Medulla oblongata (tissue), 1 donor: ENCODE measurements around the gene IGSF21.
"Not testable (repeated sequence)": the region's sequence is repeated elsewhere in the genome, so short reads cannot be mapped to it uniquely, and the experiment has no call there.

Source experiments
- DNase-seq: peaks from one replicate; pipeline ENCODE4 v3.0.0-alpha.2; 2015; ENCODE audit errors: extremely low spot score

Gene IGSF21

DNA sequence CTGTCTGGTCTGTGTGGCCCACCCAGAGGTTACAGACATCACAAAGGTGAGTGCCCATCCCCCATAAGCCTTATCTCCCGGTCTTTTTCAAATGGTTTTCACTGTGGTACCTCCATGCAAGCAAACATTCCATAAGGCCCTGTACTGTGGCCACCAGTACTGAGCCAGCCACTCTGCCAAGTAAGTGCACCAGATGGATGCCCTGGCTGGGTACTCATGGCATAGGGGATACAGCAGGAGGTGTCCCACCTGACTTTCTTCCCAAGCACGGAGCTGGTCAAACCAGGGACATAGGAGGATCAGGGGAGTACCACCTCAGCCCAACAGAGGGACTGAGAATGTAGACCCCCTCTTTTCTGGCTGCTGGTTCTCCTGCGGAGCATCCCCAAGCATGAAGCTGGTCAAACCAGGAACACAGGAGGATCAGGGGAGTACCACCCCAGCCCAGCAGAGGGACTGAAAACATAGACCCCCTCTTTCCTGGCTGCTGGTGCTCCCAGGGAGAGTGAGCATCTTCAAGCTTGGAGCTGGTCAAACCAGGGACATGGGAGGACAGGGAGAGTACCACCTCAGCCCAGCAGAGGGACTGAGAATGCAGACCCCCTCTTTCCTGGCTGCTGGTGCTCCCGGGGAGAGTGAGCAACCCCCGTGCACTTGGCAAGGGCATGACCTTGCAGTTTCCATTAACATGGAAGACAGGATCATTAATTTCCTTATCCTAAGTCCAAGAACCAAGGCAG is 291.4 kb downstream of the IGSF21 start:
- DNase-seq, result no peak

DNA sequence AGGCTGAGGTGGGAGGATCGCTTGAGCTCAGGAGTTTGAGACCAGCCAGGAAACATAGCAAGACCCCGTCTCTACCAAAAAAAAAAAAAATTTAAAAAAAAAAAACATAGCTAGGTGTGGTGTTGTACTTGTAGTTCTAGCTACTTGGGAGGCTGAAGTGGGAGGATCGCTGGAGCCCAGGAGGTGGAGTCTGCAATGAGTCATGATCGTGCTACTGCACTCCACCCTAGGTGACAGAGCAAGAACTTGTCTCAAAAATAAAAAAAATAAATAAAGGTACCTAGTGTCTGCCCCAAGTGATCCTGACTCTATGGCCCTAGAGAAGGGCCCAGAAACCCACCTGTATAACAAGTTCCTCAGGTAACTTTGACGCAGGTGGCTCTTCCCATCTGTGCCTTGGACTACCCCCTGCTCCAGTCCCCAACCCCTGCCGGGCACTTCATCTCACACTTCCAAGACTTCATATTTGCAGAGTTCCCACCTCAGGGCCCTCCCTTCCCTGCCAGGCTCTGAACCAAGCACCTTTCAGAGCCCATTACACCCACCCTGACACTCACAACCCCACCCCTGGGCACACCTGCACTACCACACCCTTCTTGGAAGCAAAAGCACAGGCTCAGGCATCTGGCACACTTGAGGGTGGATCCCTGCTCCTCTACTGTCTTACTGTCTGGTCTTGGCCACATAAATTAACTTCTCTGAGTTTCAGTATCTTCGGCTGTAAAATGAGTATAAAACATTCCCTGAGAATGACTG is 292.9 kb downstream of the IGSF21 start:
- no peak for DNase-seq

DNA sequence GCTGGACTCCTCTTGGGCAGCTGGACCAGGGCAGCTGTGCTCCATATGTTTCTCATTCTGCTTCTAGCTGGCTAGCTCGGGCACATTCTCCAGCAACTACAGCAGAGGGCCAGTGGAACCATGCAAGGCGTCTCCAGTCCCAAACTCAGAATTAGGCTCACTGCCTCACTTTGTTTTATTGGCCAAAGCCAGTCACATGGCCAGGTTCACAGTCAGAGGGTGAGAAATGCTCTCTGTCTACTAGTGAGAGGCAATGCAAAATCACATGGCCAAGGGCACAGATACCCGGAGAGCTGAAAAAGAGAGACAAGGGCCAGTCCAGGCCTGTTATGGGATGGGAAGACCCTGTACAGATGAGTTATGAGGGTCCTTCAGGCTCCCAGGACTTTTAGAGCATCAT is 294.3 kb downstream of the IGSF21 start:
- no peak for DNase-seq

DNA sequence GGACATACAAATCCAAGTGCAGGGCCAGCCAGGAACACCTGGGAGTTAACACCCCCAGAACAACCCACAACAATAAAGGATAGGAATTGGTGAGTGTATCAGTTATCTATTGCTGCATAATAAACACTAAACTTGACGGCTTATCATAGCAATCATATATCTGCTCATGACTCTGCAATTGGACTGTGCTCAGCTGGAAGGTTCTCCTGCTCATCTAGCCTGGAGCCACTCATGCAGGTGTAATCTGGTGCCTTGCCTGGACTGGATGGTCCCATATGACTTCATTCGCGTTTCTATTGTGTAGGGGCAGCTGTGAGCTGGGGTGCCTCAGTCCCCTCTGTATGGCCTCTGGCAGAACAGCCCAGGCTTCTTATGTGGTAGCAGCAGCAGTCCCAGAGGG is 296.9 kb downstream of the IGSF21 start:
- DNase-seq, result no peak

DNA sequence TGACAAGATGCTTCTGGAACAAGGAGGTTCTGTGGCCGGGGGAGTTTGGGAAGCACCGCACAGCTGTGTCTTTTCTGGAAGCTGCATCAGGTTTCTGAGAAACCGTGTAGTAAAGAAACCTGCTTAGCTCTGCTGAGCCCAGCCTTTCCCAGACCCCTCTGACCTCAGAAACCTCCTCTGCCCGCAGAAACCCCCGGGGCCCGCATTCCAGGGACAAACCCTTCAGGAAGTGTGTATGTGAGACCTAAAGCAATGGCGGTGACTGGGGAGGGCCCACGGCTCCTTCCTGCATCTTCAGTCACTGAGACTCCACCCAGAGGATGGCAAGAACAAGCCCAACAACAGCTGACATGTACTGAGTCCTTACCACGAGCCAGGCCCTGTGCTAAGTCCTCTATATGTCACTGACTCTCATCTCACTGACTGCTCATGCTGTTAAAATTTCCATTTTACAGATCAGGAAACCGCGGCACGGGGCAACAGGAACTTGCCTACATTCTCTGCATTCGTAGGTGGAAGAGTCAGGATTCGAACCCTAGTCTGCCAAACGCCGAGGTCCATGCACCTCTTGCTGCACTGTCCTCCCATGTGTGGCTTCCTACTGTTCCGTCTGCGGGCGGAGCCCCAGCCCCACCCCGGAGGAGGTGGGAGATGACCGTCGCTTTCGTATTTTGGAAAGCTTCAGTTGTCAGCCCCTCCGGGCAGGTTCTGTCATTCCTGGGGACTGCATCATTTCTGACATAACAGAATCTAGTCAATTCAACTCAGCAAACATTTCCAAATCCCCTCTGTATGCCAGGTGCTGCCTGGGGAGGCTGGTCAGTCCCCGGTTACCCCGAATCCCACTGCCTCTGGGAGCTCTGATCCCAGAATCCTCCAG is 299.8 kb downstream of the IGSF21 start:
- DNase-seq, result no peak

DNA sequence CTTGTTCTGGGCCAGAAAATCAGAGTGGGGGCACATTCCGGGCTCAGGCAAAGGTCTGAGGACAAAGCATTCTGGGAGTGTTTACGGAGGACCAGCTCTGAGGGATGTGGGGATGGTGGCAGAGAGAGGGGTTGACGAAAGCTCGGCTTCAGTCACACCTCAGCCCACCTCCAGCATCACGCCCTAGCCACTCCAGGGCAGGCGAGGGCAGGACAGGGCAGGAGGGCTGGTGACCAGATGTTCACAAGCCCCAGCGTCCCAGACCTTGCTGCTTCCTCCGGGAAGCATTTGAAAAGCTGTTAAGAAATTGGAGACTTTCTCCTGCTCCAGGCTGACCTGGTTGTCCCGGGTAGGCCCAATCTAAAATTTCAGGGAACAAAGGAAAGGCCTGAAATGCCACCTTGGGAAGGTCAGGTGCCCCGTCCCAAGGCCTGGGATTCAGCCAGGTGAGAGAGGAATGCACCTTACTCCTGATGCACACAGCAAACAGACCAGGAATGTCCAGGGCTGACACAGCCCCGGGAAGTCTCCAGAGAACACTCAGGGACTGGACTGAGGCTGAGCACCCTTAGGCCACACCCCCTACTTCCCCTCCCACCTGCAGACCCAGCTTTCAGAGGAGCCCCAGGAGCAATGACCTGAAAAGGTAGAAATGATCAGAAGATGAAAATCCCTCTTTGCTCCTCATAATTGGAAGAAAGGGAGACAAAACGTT is 301.2 kb downstream of the IGSF21 start:
- DNase-seq, result no peak

DNA sequence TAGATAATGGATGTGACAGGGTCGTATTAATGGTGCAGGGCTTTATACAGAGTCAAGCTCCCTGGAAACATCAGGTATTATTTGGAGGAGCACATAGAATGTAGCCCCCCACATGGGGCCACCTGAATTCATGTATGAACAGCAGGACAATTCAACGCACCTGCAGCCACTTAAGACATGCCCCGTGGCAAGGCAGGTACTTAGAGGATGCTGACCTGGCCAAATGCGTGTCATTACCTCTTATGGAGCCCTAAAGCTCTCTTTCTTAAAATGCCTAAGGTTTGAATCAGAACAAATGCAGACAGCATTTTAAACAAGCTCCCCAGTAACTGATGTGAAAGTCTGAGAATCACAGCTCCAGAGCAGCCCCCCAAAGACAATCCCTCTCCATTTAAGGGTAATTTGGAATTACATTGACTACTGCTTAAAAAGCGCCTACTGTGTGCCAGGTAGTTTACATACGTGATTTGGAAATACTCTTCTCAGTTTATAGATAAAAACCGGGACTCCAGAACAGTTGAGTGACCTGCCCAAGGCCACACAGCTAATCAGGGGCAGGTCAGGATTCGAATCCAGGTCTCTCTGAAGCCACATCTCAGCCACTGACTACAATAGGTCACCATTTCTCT is 302.1 kb downstream of the IGSF21 start:
- no peak for DNase-seq

DNA sequence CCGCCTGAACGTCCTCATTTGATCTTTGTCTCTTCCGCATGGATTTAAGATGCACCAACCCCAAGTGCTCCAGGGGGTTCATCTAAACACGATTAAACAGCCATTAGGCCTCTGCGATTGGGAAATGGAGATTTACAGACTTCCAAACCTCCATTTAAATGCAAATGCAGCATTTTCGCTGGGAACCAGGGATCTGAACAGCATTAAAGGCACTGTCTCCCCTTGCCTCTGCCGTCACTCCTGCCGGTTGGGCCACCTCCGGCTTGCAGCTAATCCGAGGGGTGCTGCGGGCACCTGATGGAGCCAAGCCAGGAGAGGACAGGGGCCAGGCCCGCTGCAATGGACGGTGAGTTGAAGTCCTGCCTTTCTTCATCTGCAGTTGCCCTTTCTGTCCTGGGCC is 302.8 kb downstream of the IGSF21 start:
- DNase-seq, result no peak

DNA sequence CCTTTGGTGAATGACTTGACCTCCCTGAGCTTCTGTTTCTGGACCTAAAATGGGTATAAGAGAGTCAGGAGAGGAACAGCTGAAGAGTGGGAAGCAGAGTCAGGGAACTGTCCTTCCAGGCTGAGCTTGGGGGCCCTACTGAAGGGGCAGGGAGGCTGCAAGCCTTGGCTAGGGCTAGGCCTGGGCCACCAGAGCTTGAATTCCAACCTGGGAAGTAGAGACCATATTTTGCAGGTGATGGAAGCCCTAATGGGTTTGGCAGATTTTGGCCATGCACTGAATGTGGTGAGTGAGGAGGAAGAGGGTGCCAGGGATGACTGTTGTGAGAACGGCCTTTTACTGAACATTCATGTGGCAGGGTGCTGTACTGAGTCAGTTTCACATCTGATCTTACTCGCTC is 303.7 kb downstream of the IGSF21 start:
- no peak for DNase-seq

DNA sequence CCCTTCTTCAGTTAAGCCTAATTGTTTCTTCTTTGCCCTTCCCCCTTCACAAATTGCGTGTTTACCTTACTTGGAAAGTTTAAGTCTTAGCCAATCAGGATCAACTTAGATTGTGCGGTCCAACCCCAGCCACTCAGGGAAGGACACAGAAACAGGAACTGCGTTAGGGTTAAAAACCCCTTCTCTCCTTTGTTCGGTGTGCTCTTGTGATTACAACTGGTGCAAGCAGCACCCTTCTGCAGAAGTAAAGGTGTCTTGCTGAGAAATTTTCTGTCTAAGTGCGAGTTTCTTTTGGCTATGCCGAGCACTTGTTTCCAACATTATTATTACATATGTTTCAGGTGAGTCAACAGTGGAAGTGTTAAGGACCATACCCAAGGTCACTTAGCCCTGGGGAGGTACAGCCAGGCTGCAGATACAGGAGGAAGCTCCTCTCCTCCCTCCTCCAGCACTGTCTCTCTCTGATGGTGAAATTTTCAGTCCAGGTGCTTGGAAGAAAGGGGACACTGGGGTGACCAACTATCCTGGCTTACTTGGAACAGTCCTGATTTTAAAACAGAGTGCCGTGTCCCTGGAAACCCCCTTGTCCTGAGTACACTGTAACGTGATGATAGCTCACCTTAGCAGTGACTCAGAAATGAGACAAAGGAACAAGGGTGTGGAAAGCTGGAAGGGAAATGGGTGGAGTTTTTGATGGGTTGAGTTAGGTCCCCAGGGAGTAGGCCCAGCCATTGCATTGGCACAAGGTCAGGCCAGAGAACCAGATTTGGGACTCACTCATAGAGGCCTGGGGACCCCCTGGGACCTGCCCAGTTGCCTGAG is 304.4 kb downstream of the IGSF21 start:
- DNase-seq, result no peak

DNA sequence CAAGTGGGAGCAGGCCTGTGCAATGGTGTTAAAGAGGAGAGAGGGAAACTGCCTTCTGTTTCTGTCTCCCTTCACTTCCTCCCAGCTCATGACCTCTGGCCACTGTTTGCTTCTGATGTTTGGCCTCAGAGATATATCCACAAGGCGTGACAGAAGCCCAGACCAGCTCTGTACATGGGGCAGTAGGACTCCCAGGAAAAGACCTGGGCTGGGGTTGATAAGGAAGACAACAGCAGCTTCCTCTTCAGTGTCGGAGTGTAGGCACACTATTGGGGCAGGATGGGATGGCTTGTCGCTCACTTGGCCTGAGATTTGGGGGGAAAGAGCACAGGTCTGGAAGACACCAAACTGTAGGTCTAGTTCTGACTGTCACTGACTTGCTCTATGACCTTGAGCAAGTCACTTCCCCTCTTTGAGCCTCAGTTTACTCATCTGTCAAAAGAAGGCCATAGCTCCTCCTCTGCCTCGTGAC is 305.3 kb downstream of the IGSF21 start:
- DNase-seq, result no peak

DNA sequence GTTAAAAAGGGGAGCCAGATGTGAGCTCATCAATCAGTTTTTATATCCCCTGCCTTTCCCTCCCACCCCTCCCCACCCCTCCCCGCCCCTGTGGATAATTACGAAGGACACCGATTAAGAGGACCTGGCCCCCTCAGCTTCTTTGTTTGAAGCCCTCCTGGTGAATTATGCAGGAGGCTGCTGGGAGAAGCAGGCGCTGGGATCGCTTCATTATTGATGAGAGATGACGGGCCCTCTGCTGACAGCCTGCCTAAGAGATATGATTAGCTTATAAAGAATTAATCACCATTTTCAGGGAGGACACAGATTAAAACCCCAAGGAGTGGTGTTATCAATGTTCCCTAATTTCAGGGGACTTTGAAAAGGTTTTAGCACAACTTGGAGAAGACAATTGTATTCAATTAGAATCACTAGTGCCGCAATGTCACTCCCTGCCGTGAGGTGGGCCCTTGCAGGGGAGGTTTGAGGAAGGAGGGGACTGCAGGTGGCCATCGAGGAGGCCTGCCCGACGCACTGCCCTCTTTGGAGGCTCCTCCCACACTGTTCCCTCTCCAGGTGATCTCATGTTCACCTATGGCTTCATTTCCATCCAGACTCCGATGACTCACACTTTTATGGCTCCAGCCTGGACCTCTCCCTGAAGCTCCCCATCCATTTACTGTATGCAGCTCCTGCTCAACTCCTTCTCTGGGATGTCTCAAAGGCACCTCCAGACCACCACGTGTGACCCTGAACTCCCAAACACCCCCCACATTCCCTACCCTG is 306.1 kb downstream of the IGSF21 start:
- DNase-seq, result no peak

DNA sequence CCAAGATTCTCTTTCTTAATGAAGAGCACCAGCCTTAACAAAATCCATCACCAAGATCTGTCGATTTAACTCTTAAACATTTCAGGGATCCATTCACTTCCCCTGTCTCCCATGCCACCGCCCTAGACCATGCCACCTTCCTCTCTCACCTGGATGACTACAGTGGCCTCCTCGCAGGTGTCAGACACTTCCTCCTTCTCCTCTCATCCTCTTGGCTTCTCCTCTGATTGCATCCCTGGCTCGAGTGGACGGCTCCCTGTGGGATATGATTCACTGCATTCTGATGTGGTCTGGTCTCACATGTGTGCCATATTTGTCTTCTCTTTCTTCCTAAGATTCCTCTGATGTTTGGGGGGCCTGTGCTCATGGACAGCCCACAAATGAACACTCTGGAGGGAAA is 306.7 kb downstream of the IGSF21 start:
- no peak for DNase-seq

DNA sequence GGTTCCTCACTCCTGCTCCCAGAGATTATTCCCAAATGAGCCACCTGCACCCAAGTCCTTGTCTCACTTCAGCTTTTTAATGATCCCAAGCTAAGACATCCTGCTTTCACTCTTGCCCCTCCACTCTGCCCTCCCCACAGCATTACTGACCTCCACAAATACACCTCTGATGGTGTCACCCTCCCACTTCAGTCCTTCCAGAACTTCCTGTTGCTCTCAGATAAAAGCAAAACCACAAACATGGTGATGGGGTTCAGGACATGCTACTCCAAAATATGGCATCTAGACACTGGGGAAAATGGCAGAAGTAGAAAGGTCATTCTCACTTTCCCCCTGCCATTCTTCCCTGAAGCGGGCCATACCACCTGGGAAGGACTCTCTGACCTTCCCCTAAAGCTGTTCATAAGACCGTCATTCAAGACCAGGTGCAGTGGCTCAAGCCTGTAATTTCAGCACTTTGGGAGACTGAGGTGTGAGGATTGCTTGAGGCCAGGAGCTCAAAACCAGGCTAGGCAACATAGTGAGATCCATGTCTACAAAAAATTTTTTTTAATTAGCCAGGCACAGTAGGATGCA is 307.4 kb downstream of the IGSF21 start:
- DNase-seq, result no peak

DNA sequence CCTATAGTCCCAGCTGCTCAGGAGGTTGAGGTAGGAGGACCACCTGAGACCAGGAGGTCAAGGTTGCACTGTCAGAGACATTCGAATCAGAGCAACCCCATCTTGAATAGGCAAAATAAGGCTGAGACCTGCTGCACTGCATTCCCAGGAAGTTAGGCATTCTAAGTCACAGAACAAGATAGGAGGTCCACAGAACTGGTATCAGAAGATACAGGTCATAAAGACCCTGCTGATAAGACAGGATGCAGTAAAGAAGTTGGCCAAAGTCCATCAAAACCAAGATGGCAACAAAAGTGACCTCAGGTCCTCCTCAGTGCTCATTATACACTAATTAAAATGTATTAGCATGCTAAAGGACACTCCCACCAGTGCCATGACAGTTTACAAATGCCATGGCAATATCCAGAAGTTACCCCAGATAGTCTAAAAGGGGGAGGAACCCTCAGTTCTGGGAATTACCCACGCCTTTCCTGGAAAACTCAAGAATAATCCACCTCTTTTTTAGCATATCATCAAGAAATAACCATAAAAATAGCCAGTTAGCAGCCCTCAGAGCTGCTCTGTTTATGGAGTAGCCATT is 307.9 kb downstream of the IGSF21 start:
- DNase-seq, result no peak

DNA sequence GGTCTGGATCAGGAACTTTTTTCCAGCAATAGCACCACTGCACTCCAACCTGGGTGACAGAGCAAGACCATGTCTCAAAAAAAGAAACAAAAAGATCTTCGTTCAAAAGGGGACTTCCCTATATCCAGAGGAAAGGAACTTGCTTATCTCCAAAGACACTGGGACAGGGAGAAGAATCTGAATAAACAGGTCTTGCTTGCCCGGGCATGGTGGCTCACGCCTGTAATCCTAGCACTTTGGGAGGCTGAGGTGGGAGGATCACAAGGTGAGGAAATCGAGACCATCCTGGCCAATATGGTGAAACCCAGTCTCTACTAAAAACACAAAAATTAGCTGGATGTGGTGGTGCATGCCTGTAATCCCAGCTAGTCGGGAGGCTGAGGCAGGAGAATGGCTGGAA is 308.5 kb downstream of the IGSF21 start:
- not testable (repeated sequence) for DNase-seq

DNA sequence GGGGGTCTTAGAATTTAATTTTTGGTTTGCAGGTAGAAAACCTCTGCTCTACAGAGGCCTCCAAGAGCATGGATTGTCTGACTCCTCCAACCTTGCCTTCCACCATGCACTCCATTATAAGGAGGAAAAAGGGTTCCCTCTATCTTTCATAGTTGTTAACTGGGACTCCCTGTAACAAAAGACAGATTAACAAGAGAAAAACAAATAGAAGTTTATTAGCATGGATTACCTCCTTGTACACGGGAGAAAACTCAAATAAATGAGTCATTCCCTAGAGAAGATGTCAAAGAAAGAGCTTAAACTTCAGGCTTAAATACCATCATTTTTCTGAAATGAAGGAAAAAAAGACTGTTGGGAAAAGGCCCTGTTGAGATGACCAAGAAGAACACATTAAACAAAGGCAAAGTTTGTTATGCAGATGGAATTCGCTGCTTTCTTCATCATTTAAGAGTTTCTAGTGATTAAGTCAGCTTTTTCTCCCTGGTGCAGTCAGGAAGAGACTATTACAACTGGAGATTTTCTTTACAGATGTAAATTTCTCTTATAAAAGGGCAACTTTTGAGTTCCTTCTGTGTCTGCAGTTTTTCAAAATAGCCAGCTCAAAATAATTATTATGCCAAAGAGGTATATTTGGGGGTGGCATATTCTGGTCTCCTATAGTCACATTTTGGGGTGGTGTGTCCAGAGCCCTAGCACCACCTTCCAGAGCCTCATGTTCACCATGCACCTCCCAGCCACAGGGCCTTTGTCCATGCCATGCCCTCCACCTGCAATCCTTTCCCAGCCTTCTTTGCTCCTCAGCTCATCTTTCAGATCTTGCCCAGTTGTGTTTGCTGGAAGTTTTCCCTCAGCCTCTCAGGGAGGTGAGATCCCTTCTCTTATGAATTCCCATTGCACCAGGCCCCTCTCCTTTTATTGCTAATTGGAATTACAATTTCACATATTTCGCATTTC is 310.0 kb downstream of the IGSF21 start:
- no peak for DNase-seq
